MCF 10A (cell line): ENCODE results near the gene TIAM2. TPM values are rescaled to one million over a fixed set of nuclear protein-coding genes. Genes with fewer than 3 reads are reported as not detected.
A peak's percentile ranks its signal among the peaks of the same experiment; 100 is the strongest.

Source experiments
- BruUV-seq: library from RNA; stranded (reverse); fragments of 400-500 nt; replicated peaks from 2 replicates; lab custom pipeline; 2021; lab: Mats Ljungman, UMichigan
- CTCF ChIA-PET: fragments of 300-600 bp; sonication (Branson Sonifier 250); formaldehyde crosslinking; extraction: SDS; loops from one replicate; lab custom pipeline; 2021; ENCODE audit warnings: antibody characterized with exemption, inconsistent platforms; lab: Yijun Ruan, JAX
- POLR2A ChIA-PET: fragments of 300-600, 350-650 bp; sonication (Branson Sonifier 250); formaldehyde crosslinking; extraction: SDS; loops from one replicate; lab custom pipeline; 2020; ENCODE audit warnings: antibody characterized with exemption, inconsistent platforms; lab: Yijun Ruan, JAX
- DNase-seq: peaks from one replicate; pipeline ENCODE4 v3.0.0-alpha.2; 2018; ENCODE audit not compliant: unreplicated experiment
- H3K27ac Mint-ChIP-seq: one replicate; pipeline ENCODE4 v1.8.0; 2022; ENCODE audit warnings: mild to moderate bottlenecking, low read depth, mixed read lengths; ENCODE audit not compliant: unreplicated experiment
- H3K27me3 Mint-ChIP-seq: one replicate; pipeline ENCODE4 v1.8.0; 2022; ENCODE audit warnings: mixed read lengths; ENCODE audit not compliant: insufficient read depth, unreplicated experiment
- H3K36me3 Mint-ChIP-seq: one replicate; pipeline ENCODE4 v1.8.0; 2022; ENCODE audit warnings: mild to moderate bottlenecking, moderate library complexity, mixed read lengths; ENCODE audit not compliant: insufficient read depth, unreplicated experiment
- H3K4me1 Mint-ChIP-seq: one replicate; pipeline ENCODE4 v1.8.0; 2022; ENCODE audit warnings: mixed read lengths; ENCODE audit not compliant: insufficient read depth, unreplicated experiment
- H3K4me3 Mint-ChIP-seq: one replicate; pipeline ENCODE4 v1.8.0; 2022; ENCODE audit warnings: mild to moderate bottlenecking, moderate library complexity, mixed read lengths; ENCODE audit not compliant: unreplicated experiment
- H3K9me3 Mint-ChIP-seq: one replicate; pipeline ENCODE4 v1.8.0; 2022; ENCODE audit warnings: mixed read lengths; ENCODE audit not compliant: unreplicated experiment
- CTCF ChIP-seq: fragments of 200-600 bp; IDR thresholded peaks from one replicate; pipeline ENCODE4 v1.8.0; 2022; ENCODE audit warnings: antibody characterized with exemption, mild to moderate bottlenecking; ENCODE audit not compliant: unreplicated experiment
- intact Hi-C: fragments of 100-400 bp; cut with micrococcal nuclease; formaldehyde crosslinking; loops from 2 replicates; pipeline ENCODE4 v1.14.1; 2022
- total RNA-seq: library from RNA; stranded (reverse); gene quantifications from 2 replicates; pipeline ENCODE4 v1.2.3, GENCODE V29; 2022

TIAM2 gene
- total RNA-seq, 1 experiment from 2014 or later: 3.1 TPM

GRCh38 chr6:154991207-154991606 is 3.9 kb upstream of the TIAM2 start:
- no peak overlapping the region for H3K4me3 Mint-ChIP-seq
- H3K36me3 Mint-ChIP-seq: peaks cover 6% of the 10 kb centered on the region
- ChIA-PET CTCF (no interaction called here), POLR2A (interaction anchor here (0.6 kb wide), 1 partner anchor 60 kb away, joined by 3 read pairs; no protein-coding TSS in a partner anchor)
- DNase-seq: peak; percentile 72
- no peaks in the 10 kb centered on the region for H3K9me3 Mint-ChIP-seq
- H3K4me1 Mint-ChIP-seq: peaks cover 17% of the 10 kb centered on the region
- H3K27me3 Mint-ChIP-seq: no peaks in the 10 kb centered on the region
- no peak overlapping the region for H3K27ac Mint-ChIP-seq
- intact Hi-C loops: no loop called here
- BruUV-seq: no TSS peak
- no peak for TF ChIP-seq CTCF

- BruUV-seq: no TSS peak
- intact Hi-C loops: no loop called here
- peak; percentile 72 for DNase-seq
- Mint-ChIP-seq H3K27ac (no peak overlapping the region), H3K4me1 (peaks cover 12% of the 10 kb centered on the region), H3K36me3 (no peaks in the 10 kb centered on the region), H3K27me3 (no peaks in the 10 kb centered on the region), H3K9me3 (no peaks in the 10 kb centered on the region), H3K4me3 (no peak overlapping the region)
- ChIA-PET CTCF (no interaction called here), POLR2A (no interaction called here)
- TF ChIP-seq CTCF: no peak
These were observed 2.1 kb upstream of the TIAM2 start for GRCh38 chr6:154993026-154993425.

GRCh38 chr6:154993710-154994109 is 1.4 kb upstream of the TIAM2 start:
- no peaks in the 10 kb centered on the region for H3K9me3 Mint-ChIP-seq
- intact Hi-C loops: no loop called here
- H3K4me1 Mint-ChIP-seq: peaks cover 12% of the 10 kb centered on the region
- BruUV-seq: no TSS peak
- ChIA-PET CTCF (no interaction called here), POLR2A (interaction anchor here (0.6 kb wide), 1 partner anchor 9 kb away, joined by 3 read pairs; no protein-coding TSS in a partner anchor)
- no peaks in the 10 kb centered on the region for H3K36me3 Mint-ChIP-seq
- no peaks in the 10 kb centered on the region for H3K27me3 Mint-ChIP-seq
- no peak overlapping the region for H3K27ac Mint-ChIP-seq
- no peak for DNase-seq
- no peak for TF ChIP-seq CTCF
- no peak overlapping the region for H3K4me3 Mint-ChIP-seq

- ChIA-PET POLR2A (no interaction called here), CTCF (no interaction called here)
- Mint-ChIP-seq H3K4me1 (peaks cover 12% of the 10 kb centered on the region), H3K4me3 (no peak overlapping the region), H3K9me3 (no peaks in the 10 kb centered on the region), H3K36me3 (no peaks in the 10 kb centered on the region), H3K27me3 (no peaks in the 10 kb centered on the region), H3K27ac (no peak overlapping the region)
- DNase-seq: no peak
- BruUV-seq: no TSS peak
- TF ChIP-seq CTCF: no peak
- intact Hi-C loops: no loop called here
These were observed 270 bp upstream of the TIAM2 start for GRCh38 chr6:154994836-154995253.
